Fibroblast of pulmonary artery (primary cell): ENCODE results near the gene SLC22A7.

Experiments
- DNase-seq: peaks from one replicate; pipeline ENCODE4 v3.0.0-alpha.2; 2010; ENCODE audit warnings: low read depth
- H3K4me3 ChIP-seq: replicated peaks from 2 replicates; pipeline ENCODE4 v1.5.1; 2011; ENCODE audit warnings: low read depth, mild to moderate bottlenecking, control low read depth, low read length, moderate library complexity
- CTCF ChIP-seq: IDR thresholded peaks from 2 replicates; pipeline ENCODE4 v1.5.1; 2011; ENCODE audit warnings: mild to moderate bottlenecking, control low read depth, low read length, inconsistent platforms; ENCODE audit errors: missing control alignments

Gene SLC22A7

GRCh38 chr6:43273707-43274106, 24.4 kb upstream of the SLC22A7 start:
- TF ChIP-seq CTCF: no peak
- no peak for DNase-seq
- H3K4me3 ChIP-seq: no peak overlapping the region

- no peak for TF ChIP-seq CTCF
- no peak overlapping the region for H3K4me3 ChIP-seq
- DNase-seq: no peak
These were observed 23.7 kb upstream of the SLC22A7 start for GRCh38 chr6:43274127-43274915.

- no peak for DNase-seq
- no peak for TF ChIP-seq CTCF
- H3K4me3 ChIP-seq: peak overlapping the region; percentile 17
These were observed 23.0 kb upstream of the SLC22A7 start for GRCh38 chr6:43274916-43275597.

GRCh38 chr6:43275801-43276576, 22.1 kb upstream of the SLC22A7 start:
- TF ChIP-seq CTCF: no peak
- no peak for DNase-seq
- H3K4me3 ChIP-seq: no peak overlapping the region

GRCh38 chr6:43276577-43277305, 21.3 kb upstream of the SLC22A7 start:
- TF ChIP-seq CTCF: no peak
- H3K4me3 ChIP-seq: no peak overlapping the region
- DNase-seq: no peak

GRCh38 chr6:43277306-43277642, 20.8 kb upstream of the SLC22A7 start:
- no peak overlapping the region for H3K4me3 ChIP-seq
- DNase-seq: no peak
- TF ChIP-seq CTCF: no peak
